Measurements from ENCODE around the gene KRTAP21-3. TPM values are rescaled to one million over a fixed set of nuclear protein-coding genes. Genes with fewer than 3 reads are reported as not detected.

KRTAP21-3 gene
- total and polyA plus RNA-seq, 4 experiments from 2014 or later: not detected

GRCh38 chr21:30695956-30696355 lies 22.6 kb downstream of the KRTAP21-3 start:
- H3K27ac ChIP-seq (ENCODE audit: low read depth, low read length): no peak overlapping the region
- no peaks in the 10 kb centered on the region for H3K9me3 ChIP-seq (ENCODE audit: control insufficient read depth in 1 of 2, low read length in 2 of 2)
- no peak for DNase-seq
- no peak overlapping the region for H3K4me3 ChIP-seq (ENCODE audit: low read length in 2 of 2)
- no peaks in the 10 kb centered on the region for H3K36me3 Mint-ChIP-seq
- no peaks in the 10 kb centered on the region for H3K4me1 ChIP-seq (ENCODE audit: insufficient read depth, low read length)
- H3K27me3 ChIP-seq (ENCODE audit: insufficient read depth, low read length): no peaks in the 10 kb centered on the region
- intact Hi-C loops (cut with micrococcal nuclease): no loop called here
- peaks cover 10 to 26% (median 19%) of the 10 kb centered on the region in 8 donors for H3K9me3 Mint-ChIP-seq
- H3K36me3 ChIP-seq (ENCODE audit: insufficient read depth, low read length): no peaks in the 10 kb centered on the region
- ChIA-PET POLR2A (ENCODE audit: partially characterized antibody) (no interaction called here), CTCF (ENCODE audit: partially characterized antibody) (no interaction called here)
- H3K4me1 Mint-ChIP-seq: no peaks in the 10 kb centered on the region
- peaks cover 0 to 2% of the 10 kb centered on the region in 2 donors for H3K27me3 Mint-ChIP-seq
- H3K27ac Mint-ChIP-seq: no peak overlapping the region
- H3K4me3 Mint-ChIP-seq: no peak overlapping the region

GRCh38 chr21:30689822-30690221 lies 28.8 kb downstream of the KRTAP21-3 start:
- Mint-ChIP-seq H3K27me3 (peaks cover 0 to 2% of the 10 kb centered on the region in 2 donors), H3K4me1 (no peaks in the 10 kb centered on the region), H3K36me3 (no peaks in the 10 kb centered on the region), H3K4me3 (no peak overlapping the region), H3K9me3 (peaks cover 0 to 2% (median 0%) of the 10 kb centered on the region in 8 donors), H3K27ac (no peak overlapping the region)
- no peaks in the 10 kb centered on the region for H3K4me1 ChIP-seq (ENCODE audit: insufficient read depth, low read length)
- ChIA-PET POLR2A (ENCODE audit: partially characterized antibody) (no interaction called here), CTCF (ENCODE audit: partially characterized antibody) (no interaction called here)
- intact Hi-C loops (cut with micrococcal nuclease): no loop called here
- no peak overlapping the region for H3K27ac ChIP-seq (ENCODE audit: low read depth, low read length)
- no peaks in the 10 kb centered on the region for H3K9me3 ChIP-seq (ENCODE audit: control insufficient read depth in 1 of 2, low read length in 2 of 2)
- no peak overlapping the region for H3K4me3 ChIP-seq (ENCODE audit: low read length in 2 of 2)
- H3K27me3 ChIP-seq (ENCODE audit: insufficient read depth, low read length): no peaks in the 10 kb centered on the region
- DNase-seq: no peak
- no peaks in the 10 kb centered on the region for H3K36me3 ChIP-seq (ENCODE audit: insufficient read depth, low read length)

- H3K4me3 Mint-ChIP-seq: no peak overlapping the region
- DNase-seq: no peak
- CTCF ChIA-PET (ENCODE audit: partially characterized antibody): no interaction called here
- Histone ChIP-seq H3K27ac (ENCODE audit: low read depth, low read length) (no peak overlapping the region), H3K4me1 (ENCODE audit: insufficient read depth, low read length) (no peaks in the 10 kb centered on the region), H3K27me3 (ENCODE audit: insufficient read depth, low read length) (no peaks in the 10 kb centered on the region), H3K4me3 (ENCODE audit: low read length in 2 of 2) (no peak overlapping the region), H3K9me3 (ENCODE audit: control insufficient read depth in 1 of 2, low read length in 2 of 2) (no peaks in the 10 kb centered on the region), H3K36me3 (ENCODE audit: insufficient read depth, low read length) (no peaks in the 10 kb centered on the region)
- POLR2A ChIA-PET (ENCODE audit: partially characterized antibody): no interaction called here
- H3K36me3 Mint-ChIP-seq: no peaks in the 10 kb centered on the region
- no peaks in the 10 kb centered on the region for H3K4me1 Mint-ChIP-seq
- H3K9me3 Mint-ChIP-seq: peaks cover 0 to 3% (median 0%) of the 10 kb centered on the region in 8 donors
- intact Hi-C loops (cut with micrococcal nuclease): no loop called here
- H3K27ac Mint-ChIP-seq: peak overlapping the region in 1 of 7 donors; percentile 0
- H3K27me3 Mint-ChIP-seq: no peaks in the 10 kb centered on the region
Measured at GRCh38 chr21:30684506-30684905, 34.1 kb downstream of the KRTAP21-3 start.

- ChIA-PET POLR2A (ENCODE audit: partially characterized antibody) (no interaction called here), CTCF (ENCODE audit: partially characterized antibody) (no interaction called here)
- Histone ChIP-seq H3K9me3 (ENCODE audit: control insufficient read depth in 1 of 2, low read length in 2 of 2) (no peaks in the 10 kb centered on the region), H3K36me3 (ENCODE audit: insufficient read depth, low read length) (no peaks in the 10 kb centered on the region), H3K27ac (ENCODE audit: low read depth, low read length) (no peak overlapping the region), H3K4me1 (ENCODE audit: insufficient read depth, low read length) (no peaks in the 10 kb centered on the region), H3K27me3 (ENCODE audit: insufficient read depth, low read length) (no peaks in the 10 kb centered on the region), H3K4me3 (ENCODE audit: low read length in 2 of 2) (no peak overlapping the region)
- DNase-seq: no peak
- H3K27me3 Mint-ChIP-seq: no peaks in the 10 kb centered on the region
- intact Hi-C loops (cut with micrococcal nuclease): no loop called here
- no peak overlapping the region for H3K27ac Mint-ChIP-seq
- H3K36me3 Mint-ChIP-seq: no peaks in the 10 kb centered on the region
- H3K4me3 Mint-ChIP-seq: no peak overlapping the region
- H3K9me3 Mint-ChIP-seq: peaks cover 0 to 4% (median 0%) of the 10 kb centered on the region in 8 donors
- H3K4me1 Mint-ChIP-seq: no peaks in the 10 kb centered on the region
Measured at GRCh38 chr21:30680586-30680985, 38.0 kb downstream of the KRTAP21-3 start.

GRCh38 chr21:30676737-30677136 lies 41.8 kb downstream of the KRTAP21-3 start:
- intact Hi-C loops (cut with micrococcal nuclease): no loop called here
- Mint-ChIP-seq H3K4me1 (no peaks in the 10 kb centered on the region), H3K36me3 (no peaks in the 10 kb centered on the region), H3K4me3 (no peak overlapping the region), H3K9me3 (peaks cover 0 to 4% (median 0%) of the 10 kb centered on the region in 8 donors), H3K27me3 (peaks cover 0 to 3% of the 10 kb centered on the region in 2 donors), H3K27ac (no peak overlapping the region)
- Histone ChIP-seq H3K4me1 (ENCODE audit: insufficient read depth, low read length) (no peaks in the 10 kb centered on the region), H3K4me3 (ENCODE audit: low read length in 2 of 2) (no peak overlapping the region), H3K27me3 (ENCODE audit: insufficient read depth, low read length) (no peaks in the 10 kb centered on the region), H3K27ac (ENCODE audit: low read depth, low read length) (no peak overlapping the region), H3K36me3 (ENCODE audit: insufficient read depth, low read length) (no peaks in the 10 kb centered on the region), H3K9me3 (ENCODE audit: control insufficient read depth in 1 of 2, low read length in 2 of 2) (no peaks in the 10 kb centered on the region)
- ChIA-PET POLR2A (ENCODE audit: partially characterized antibody) (no interaction called here), CTCF (ENCODE audit: partially characterized antibody) (no interaction called here)
- no peak for DNase-seq

GRCh38 chr21:30674312-30674711 lies 44.3 kb downstream of the KRTAP21-3 start:
- Mint-ChIP-seq H3K4me3 (no peak overlapping the region), H3K36me3 (no peaks in the 10 kb centered on the region), H3K27me3 (peaks cover 0 to 3% of the 10 kb centered on the region in 2 donors), H3K4me1 (no peaks in the 10 kb centered on the region), H3K27ac (no peak overlapping the region), H3K9me3 (peaks cover 0 to 6% (median 0%) of the 10 kb centered on the region in 8 donors)
- Histone ChIP-seq H3K36me3 (ENCODE audit: insufficient read depth, low read length) (no peaks in the 10 kb centered on the region), H3K27me3 (ENCODE audit: insufficient read depth, low read length) (no peaks in the 10 kb centered on the region), H3K27ac (ENCODE audit: low read depth, low read length) (no peak overlapping the region), H3K4me1 (ENCODE audit: insufficient read depth, low read length) (no peaks in the 10 kb centered on the region), H3K4me3 (ENCODE audit: low read length in 2 of 2) (no peak overlapping the region), H3K9me3 (ENCODE audit: control insufficient read depth in 1 of 2, low read length in 2 of 2) (no peaks in the 10 kb centered on the region)
- POLR2A ChIA-PET (ENCODE audit: partially characterized antibody): no interaction called here
- CTCF ChIA-PET (ENCODE audit: partially characterized antibody): no interaction called here
- intact Hi-C loops (cut with micrococcal nuclease): no loop called here
- no peak for DNase-seq

GRCh38 chr21:30672985-30673650 lies 45.5 kb downstream of the KRTAP21-3 start:
- Histone ChIP-seq H3K27me3 (ENCODE audit: insufficient read depth, low read length) (no peaks in the 10 kb centered on the region), H3K27ac (ENCODE audit: low read depth, low read length) (no peak overlapping the region), H3K4me3 (ENCODE audit: low read length in 2 of 2) (no peak overlapping the region), H3K4me1 (ENCODE audit: insufficient read depth, low read length) (no peaks in the 10 kb centered on the region), H3K36me3 (ENCODE audit: insufficient read depth, low read length) (no peaks in the 10 kb centered on the region), H3K9me3 (ENCODE audit: control insufficient read depth in 1 of 2, low read length in 2 of 2) (no peaks in the 10 kb centered on the region)
- POLR2A ChIA-PET (ENCODE audit: partially characterized antibody): no interaction called here
- H3K9me3 Mint-ChIP-seq: peaks cover 0 to 6% (median 0%) of the 10 kb centered on the region in 8 donors
- H3K27ac Mint-ChIP-seq: no peak overlapping the region
- H3K36me3 Mint-ChIP-seq: no peaks in the 10 kb centered on the region
- DNase-seq: no peak
- H3K4me1 Mint-ChIP-seq: no peaks in the 10 kb centered on the region
- H3K4me3 Mint-ChIP-seq: no peak overlapping the region
- CTCF ChIA-PET (ENCODE audit: partially characterized antibody): no interaction called here
- H3K27me3 Mint-ChIP-seq: peaks cover 0 to 6% of the 10 kb centered on the region in 2 donors
- intact Hi-C loops (cut with micrococcal nuclease): no loop called here
